ENCODE results near the gene HS3ST4. TPM values are rescaled to one million over a fixed set of nuclear protein-coding genes. Genes with fewer than 3 reads are reported as not detected.

Gene HS3ST4
- total RNA-seq, 1 experiment from 2014 or later, result not detected

GRCh38 chr16:25817295-25817694 is 125.5 kb downstream of the HS3ST4 start:
- BruUV-seq (replicated peaks), result no TSS peak
- no peaks in the 10 kb centered on the region for H3K79me2 ChIP-seq (ENCODE audit: insufficient read depth, low read length)

More at GRCh38 chr16:25817295-25817694, 125.5 kb downstream of the HS3ST4 start:
- no peak overlapping the region for H3K27ac ChIP-seq (ENCODE audit: low read depth, low read length)
- no peaks in the 10 kb centered on the region for H3K27me3 ChIP-seq (ENCODE audit: insufficient read depth, low read length)
- RAD21 ChIA-PET (ENCODE audit: low non-redundant PET in 1 of 2, low total read pairs in 2 of 2, uncharacterized antibody in 2 of 2, unreplicated experiment in 2 of 2), result no interaction called here
- no peaks in the 10 kb centered on the region for H3K4me1 ChIP-seq (ENCODE audit: control insufficient read depth in 1 of 2, insufficient read depth in 2 of 2, low read length in 2 of 2)
- no peaks in the 10 kb centered on the region for H4K20me1 ChIP-seq (ENCODE audit: insufficient read depth)
- no peaks in the 10 kb centered on the region for H3K9me2 ChIP-seq (ENCODE audit: insufficient read depth)
- ATAC-seq (no peak), DNase-seq (ENCODE audit: low read depth, low spot score) (no peak)
- H3K36me3 ChIP-seq (ENCODE audit: control insufficient read depth in 1 of 2, insufficient read depth in 2 of 2, low read length in 2 of 2), result no peaks in the 10 kb centered on the region
- no peak overlapping the region for H2AFZ ChIP-seq (ENCODE audit: low read depth, low read length, poor library complexity, severe bottlenecking)
- intact Hi-C loops (cut with micrococcal nuclease), result no loop called here
- TF ChIP-seq EGR1 (IDR thresholded peaks at IDR 0.05; ENCODE audit: low read depth) (no peak), MAX (IDR thresholded peaks at IDR 0.05) (no peak), SRF (IDR thresholded peaks at IDR 0.05; ENCODE audit: low read depth) (no peak), TCF7L2 (IDR thresholded peaks at IDR 0.05; ENCODE audit: borderline replicate concordance, extremely low read depth, insufficient read depth, insufficient read length) (no peak), JUND (IDR thresholded peaks at IDR 0.05) (no peak), POLR2A (IDR thresholded peaks at IDR 0.05; ENCODE audit: borderline replicate concordance, extremely low read depth, insufficient read depth, insufficient read length) (no peak), CEBPB (IDR thresholded peaks at IDR 0.05; ENCODE audit: low read depth) (no peak), RAD21 (IDR thresholded peaks at IDR 0.05; ENCODE audit: low read depth) (no peak), ZFX (IDR thresholded peaks at IDR 0.05) (no peak), SP1 (IDR thresholded peaks at IDR 0.05; ENCODE audit: low read depth) (no peak), YY1 (IDR thresholded peaks at IDR 0.05; ENCODE audit: extremely low read depth, insufficient replicate concordance, low read depth, low read length) (no peak), POLR2AphosphoS5 (IDR thresholded peaks at IDR 0.05; ENCODE audit: low read depth, low read length) (no peak), SIN3A (IDR thresholded peaks at IDR 0.05; ENCODE audit: low read depth) (no peak), CTCF (IDR thresholded peaks at IDR 0.05 in 2 of 3, conservative IDR thresholded peaks at IDR 0.05 in 1 of 3; ENCODE audit: borderline replicate concordance in 1 of 3, insufficient read depth in 1 of 3, low read depth in 2 of 3, low read length in 2 of 3) (no peak), ATF3 (IDR thresholded peaks at IDR 0.05) (no peak), ZBTB33 (IDR thresholded peaks at IDR 0.05; ENCODE audit: extremely low read depth, insufficient replicate concordance, low read length) (no peak), EZH2phosphoT487 (IDR thresholded peaks at IDR 0.05; ENCODE audit: borderline replicate concordance) (no peak), CBX3 (IDR thresholded peaks at IDR 0.05; ENCODE audit: low read depth) (no peak)
- no peak overlapping the region for H3K4me3 ChIP-seq (replicated peaks in 1 of 2; ENCODE audit: low read depth in 1 of 2, low read length in 2 of 2)
- H3K9ac ChIP-seq (ENCODE audit: low read length), result no peak overlapping the region
- no peaks in the 10 kb centered on the region for H3K9me3 ChIP-seq (ENCODE audit: control insufficient read depth in 1 of 2, insufficient read depth in 1 of 2, low read depth in 1 of 2, low read length in 2 of 2)
- H3K4me2 ChIP-seq (ENCODE audit: low read length), result no peak overlapping the region
- CTCF ChIA-PET, result no interaction called here
- POLR2A ChIA-PET, result no interaction called here

All from HCT116 (cell line).